Endothelial cell of umbilical vein (primary cell): Measurements from ENCODE around the gene SLC25A48. TPM values are rescaled to one million over a fixed set of nuclear protein-coding genes. Genes with fewer than 3 reads are reported as not detected.

Source experiments
- BruUV-seq: library from RNA; stranded (reverse); fragments of 400-500 nt; replicated peaks from 2 replicates; lab custom pipeline; 2021; lab: Mats Ljungman, UMichigan
- CTCF ChIA-PET: fragments of 300-600, 350-600 bp; sonication (Branson Sonifier 250); formaldehyde crosslinking; loops from one replicate; lab custom pipeline; 2021; ENCODE audit warnings: antibody characterized with exemption, inconsistent platforms; lab: Charles Lee
- POLR2A ChIA-PET: fragments of 300-600, 350-600 bp; sonication (Branson Sonifier 250); formaldehyde crosslinking; loops from one replicate; lab custom pipeline; 2021; ENCODE audit warnings: antibody characterized with exemption, inconsistent platforms; lab: Charles Lee
- DNase-seq: peaks from one replicate; pipeline ENCODE4 v3.0.0-alpha.2; 2011; ENCODE audit warnings: low read depth, low spot score
- FAIRE-seq: peaks from 2 replicates; lab custom pipeline; 2011; peaks lifted over from hg19 to GRCh38; lab: Jason Lieb, UNC
- H2AFZ ChIP-seq: 2 replicates; pipeline ENCODE4 v1.6.0; 2012; ENCODE audit warnings: low read depth, low read length, control low read depth, inconsistent platforms
- H3K27ac ChIP-seq: 2 replicates; pipeline ENCODE4 v1.5.1; 2011; ENCODE audit warnings: low read depth, mild to moderate bottlenecking, control low read depth, low read length, moderate library complexity; ENCODE audit not compliant: insufficient read depth
- H3K27me3 ChIP-seq, 2 experiments: 2 replicates each; pipeline versions ENCODE4 v1.6.0 to v1.6.1; 2011; ENCODE audit warnings: low read length in 2 of 2, mixed read lengths in 1 of 2; ENCODE audit not compliant: control insufficient read depth in 2 of 2, insufficient read depth in 2 of 2
- H3K36me3 ChIP-seq, 2 experiments: 2 replicates in 1 of 2; 3 replicates in 1 of 2; pipeline ENCODE4 v1.5.1; 2011; ENCODE audit warnings: low read length in 2 of 2, mild to moderate bottlenecking in 1 of 2, moderate library complexity in 1 of 2; ENCODE audit not compliant: control insufficient read depth in 2 of 2, insufficient read depth in 2 of 2; ENCODE audit errors: extremely low read depth in 1 of 2
- H3K4me1 ChIP-seq: 3 replicates; pipeline ENCODE4 v1.5.1; 2011; ENCODE audit warnings: mild to moderate bottlenecking, low read length; ENCODE audit not compliant: control insufficient read depth, insufficient read depth; ENCODE audit errors: extremely low read depth
- H3K4me2 ChIP-seq: 2 replicates; pipeline ENCODE4 v1.6.1; 2011; ENCODE audit warnings: low read length, control low read depth, mixed read lengths; ENCODE audit not compliant: insufficient read depth
- H3K4me3 ChIP-seq, 3 experiments: fragments of 200-600 bp in 1 of 3; sonication (generic), shearing (Covaris generic) in 1 of 3; replicated peaks in 1 of 3; 2 replicates each; pipeline ENCODE4 v1.5.1; 2011 to 2016; ENCODE audit warnings: control low read depth in 3 of 3, low read length in 3 of 3, mild to moderate bottlenecking in 2 of 3, inconsistent platforms in 1 of 3, low read depth in 1 of 3, moderate library complexity in 1 of 3; ENCODE audit not compliant: insufficient read depth in 1 of 3
- H3K79me2 ChIP-seq: 2 replicates; pipeline ENCODE4 v1.6.0; 2012; ENCODE audit warnings: low read length, inconsistent platforms; ENCODE audit not compliant: control insufficient read depth, insufficient read depth
- H3K9ac ChIP-seq: replicated peaks from 2 replicates; pipeline ENCODE3; 2011; ENCODE audit warnings: low read length, control low read depth; ENCODE audit not compliant: insufficient read depth; ENCODE audit errors: extremely low read depth
- H3K9me1 ChIP-seq: replicated peaks from 3 replicates; pipeline ENCODE4 v1.6.0; 2011; ENCODE audit warnings: mild to moderate bottlenecking, low read length; ENCODE audit not compliant: control insufficient read depth, insufficient read depth; ENCODE audit errors: extremely low read depth
- H3K9me3 ChIP-seq: replicated peaks from 2 replicates; pipeline ENCODE4 v1.5.1; 2012; ENCODE audit warnings: low read length, inconsistent platforms; ENCODE audit not compliant: control insufficient read depth, insufficient read depth
- H4K20me1 ChIP-seq: replicated peaks from 2 replicates; pipeline ENCODE3; 2011; ENCODE audit warnings: mild to moderate bottlenecking, low read length; ENCODE audit not compliant: control insufficient read depth, insufficient read depth; ENCODE audit errors: extremely low read depth
- CTCF ChIP-seq, 2 donors: IDR thresholded peaks; 1 replicate in 1 of 2; 2 replicates in 1 of 2; pipeline ENCODE4 v1.5.1; 2011; ENCODE audit warnings: low read length in 2 of 2, mild to moderate bottlenecking in 2 of 2, moderate library complexity in 2 of 2, control low read depth in 1 of 2, inconsistent platforms in 1 of 2, low read depth in 1 of 2; ENCODE audit not compliant: insufficient read depth in 1 of 2; ENCODE audit errors: extremely low read depth in 1 of 2
- EZH2 ChIP-seq: IDR thresholded peaks from 2 replicates; pipeline ENCODE4 v1.6.1; 2012; ENCODE audit warnings: borderline replicate concordance, low read depth, mild to moderate bottlenecking, moderate library complexity, low read length, inconsistent platforms; ENCODE audit not compliant: severe bottlenecking
- FOS ChIP-seq: IDR thresholded peaks from 2 replicates; pipeline ENCODE4 v1.6.1; 2011; ENCODE audit warnings: mild to moderate bottlenecking, low read length, moderate library complexity, borderline replicate concordance; ENCODE audit not compliant: insufficient read depth
- GATA2 ChIP-seq: IDR thresholded peaks from 2 replicates; pipeline ENCODE4 v1.7.0; 2011; ENCODE audit warnings: low read depth, mild to moderate bottlenecking, moderate library complexity, mixed read lengths, low read length; ENCODE audit not compliant: insufficient read length, insufficient read depth
- JUN ChIP-seq: IDR thresholded peaks from 2 replicates; pipeline ENCODE4 v1.6.1; 2011; ENCODE audit warnings: borderline replicate concordance, low read depth; ENCODE audit not compliant: insufficient read length, insufficient read depth
- MAX ChIP-seq: IDR thresholded peaks from 2 replicates; pipeline ENCODE4 v1.6.1; 2011; ENCODE audit not compliant: insufficient read depth, insufficient read length
- MYC ChIP-seq: IDR thresholded peaks from one replicate; pipeline ENCODE4 v1.6.1; 2011; ENCODE audit warnings: mild to moderate bottlenecking, low read depth, low read length
- POLR2A ChIP-seq: IDR thresholded peaks from 2 replicates; pipeline ENCODE4 v1.6.1; 2012; ENCODE audit warnings: low read depth, mild to moderate bottlenecking, control low read depth, low read length
- POLR2AphosphoS5 ChIP-seq: IDR thresholded peaks from 2 replicates; pipeline ENCODE4 v1.6.1; 2012; ENCODE audit warnings: low read depth, mild to moderate bottlenecking, control low read depth, low read length, moderate library complexity; ENCODE audit not compliant: insufficient read depth
- dilution Hi-C: fragments of 300-500 bp; cut with MboI; formaldehyde crosslinking; loops from one replicate; pipeline ENCODE4 v1.15.0; 2019; ENCODE audit warnings: low sequenced_read_pairs; ENCODE audit not compliant: extremely low pct_ligation_motif_present
- intact Hi-C: fragments of 100-400 bp; cut with micrococcal nuclease; formaldehyde crosslinking; loops from one replicate; pipeline ENCODE4 v1.10.0; 2022
- polyA plus RNA-seq, 4 experiments: library from polyadenylated mRNA; depleted of rRNA in 3 of 4; stranded (reverse) in 3 of 4; unstranded in 1 of 4; fragments of >200 nt; gene quantifications; 2 replicates each; pipeline versions ENCODE4 v1.2.1 to v1.2.3, GENCODE V29; 2011 to 2012; ENCODE audit warnings: missing spikeins in 1 of 4
- total RNA-seq: library from RNA; stranded (reverse); gene quantifications from 2 replicates; pipeline ENCODE4 v1.2.3, GENCODE V29; 2021

SLC25A48 gene
- total and polyA plus RNA-seq, 2 donors (not counting 3 experiments of a cell fraction or from before 2014, with no cell fraction given): not detected

- H2AFZ ChIP-seq: no peak overlapping the region
- no peaks in the 10 kb centered on the region for H3K9me1 ChIP-seq
- intact Hi-C loops (no loop called here), dilution Hi-C loops (no loop called here)
- no peaks in the 10 kb centered on the region for H3K4me1 ChIP-seq
- TF ChIP-seq GATA2 (no peak), CTCF (IDR thresholded peaks at IDR 0.05; ENCODE audit: extremely low read depth in 1 of 2, insufficient read depth in 1 of 2, low read depth in 1 of 2, low read length in 2 of 2) (no peak), POLR2A (no peak), MYC (no peak), EZH2 (no peak), MAX (no peak), POLR2AphosphoS5 (no peak), FOS (no peak), JUN (no peak)
- H3K4me2 ChIP-seq: no peak overlapping the region
- no peak overlapping the region for H3K4me3 ChIP-seq
- no TSS peak for BruUV-seq
- H3K9ac ChIP-seq: no peak overlapping the region
- H3K27ac ChIP-seq: no peak overlapping the region
- CTCF ChIA-PET: interaction anchor here (1.2 kb wide), 1 partner anchor 30 kb away, joined by 3 read pairs; no protein-coding TSS in a partner anchor
- H3K27me3 ChIP-seq: peaks cover 8 to 31% of the 10 kb centered on the region in 2 experiments
- no peaks in the 10 kb centered on the region for H4K20me1 ChIP-seq
- H3K36me3 ChIP-seq: no peaks in the 10 kb centered on the region
- H3K79me2 ChIP-seq: no peaks in the 10 kb centered on the region
- H3K9me3 ChIP-seq: no peaks in the 10 kb centered on the region
- no peak for FAIRE-seq
- no peak for DNase-seq
- POLR2A ChIA-PET: no interaction called here
Observed at GRCh38 chr5:135915466-135916001, 81.1 kb downstream of the SLC25A48 start.
